NCI-H2107 treated with DMSO at 0.1 percent for 48 hours (cell line): Measurements from ENCODE around the gene ZEB1.

Experiments
- DNase-seq: peaks from one replicate; lab custom pipeline; 2025; ENCODE audit not compliant: unreplicated experiment; lab: John Stamatoyannopoulos, UW

The ZEB1 gene

GRCh38 chr10:31574577-31574976 is 255.6 kb downstream of the ZEB1 start:
- DNase-seq: no peak

GRCh38 chr10:31578181-31578852 is 259.3 kb downstream of the ZEB1 start:
- no peak for DNase-seq

DNA sequence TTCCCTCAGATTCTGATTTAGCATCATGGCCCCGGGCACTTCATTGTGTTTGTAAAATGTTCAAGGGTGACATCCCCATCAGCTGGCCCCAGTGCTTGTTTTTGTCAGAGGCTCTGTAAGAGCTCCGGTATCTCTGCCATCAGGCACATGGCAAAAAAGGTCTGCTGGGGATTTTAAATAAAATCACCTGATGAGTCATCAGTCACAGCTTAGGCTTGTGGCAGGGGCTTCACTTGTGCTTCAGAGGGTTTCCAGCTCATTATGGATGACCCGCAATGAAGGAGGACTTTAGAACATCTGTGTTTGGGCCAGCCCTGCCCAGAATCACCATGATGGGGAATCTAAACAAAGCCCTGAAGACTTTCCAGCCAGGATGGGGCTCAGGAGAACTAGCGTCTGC is 259.9 kb downstream of the ZEB1 start:
- no peak for DNase-seq
